Astrocyte of the spinal cord (primary cell): ENCODE measurements around the gene ACO2.

ENCODE experiments used
- DNase-seq: peaks from one replicate; pipeline ENCODE4 v3.0.0; 2011; ENCODE audit warnings: low read depth, low spot score
- H3K4me3 ChIP-seq: 2 replicates; pipeline ENCODE4 v1.5.1; 2011; ENCODE audit warnings: low read depth, mild to moderate bottlenecking, low read length, moderate library complexity
- in situ Hi-C: cut with HindIII; loops from 2 replicates; pipeline ENCODE4 v1.10.0; 2017; ENCODE audit warnings: low sequenced_read_pairs
- TF ChIP-seq, protein P1 (sequence below): IDR thresholded peaks from 2 replicates; pipeline ENCODE4 v1.5.1; 2012; ENCODE audit warnings: low read depth, mild to moderate bottlenecking, low read length, inconsistent platforms

ACO2 gene

DNA sequence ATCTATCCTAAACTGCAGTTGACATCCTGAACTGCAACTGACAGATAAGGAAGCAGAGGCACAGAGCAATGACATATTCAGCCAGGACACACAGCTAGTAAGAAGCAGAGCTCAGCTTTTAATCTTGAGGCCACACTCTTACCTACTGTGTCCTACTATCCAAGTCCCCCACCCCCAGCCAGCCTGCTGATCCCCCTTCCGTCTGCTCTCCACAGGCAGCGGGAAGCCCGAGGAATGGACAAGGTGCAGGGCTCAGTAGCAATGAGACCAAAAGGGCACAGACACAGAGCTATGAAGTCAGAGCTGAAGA, 71.0 kb downstream of the ACO2 start:
- DNase-seq, result no peak
- in situ Hi-C loops, result no loop called here
- no peak overlapping the region for H3K4me3 ChIP-seq
- TF ChIP-seq, protein P1, sequence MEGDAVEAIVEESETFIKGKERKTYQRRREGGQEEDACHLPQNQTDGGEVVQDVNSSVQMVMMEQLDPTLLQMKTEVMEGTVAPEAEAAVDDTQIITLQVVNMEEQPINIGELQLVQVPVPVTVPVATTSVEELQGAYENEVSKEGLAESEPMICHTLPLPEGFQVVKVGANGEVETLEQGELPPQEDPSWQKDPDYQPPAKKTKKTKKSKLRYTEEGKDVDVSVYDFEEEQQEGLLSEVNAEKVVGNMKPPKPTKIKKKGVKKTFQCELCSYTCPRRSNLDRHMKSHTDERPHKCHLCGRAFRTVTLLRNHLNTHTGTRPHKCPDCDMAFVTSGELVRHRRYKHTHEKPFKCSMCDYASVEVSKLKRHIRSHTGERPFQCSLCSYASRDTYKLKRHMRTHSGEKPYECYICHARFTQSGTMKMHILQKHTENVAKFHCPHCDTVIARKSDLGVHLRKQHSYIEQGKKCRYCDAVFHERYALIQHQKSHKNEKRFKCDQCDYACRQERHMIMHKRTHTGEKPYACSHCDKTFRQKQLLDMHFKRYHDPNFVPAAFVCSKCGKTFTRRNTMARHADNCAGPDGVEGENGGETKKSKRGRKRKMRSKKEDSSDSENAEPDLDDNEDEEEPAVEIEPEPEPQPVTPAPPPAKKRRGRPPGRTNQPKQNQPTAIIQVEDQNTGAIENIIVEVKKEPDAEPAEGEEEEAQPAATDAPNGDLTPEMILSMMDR, result no peak

DNA sequence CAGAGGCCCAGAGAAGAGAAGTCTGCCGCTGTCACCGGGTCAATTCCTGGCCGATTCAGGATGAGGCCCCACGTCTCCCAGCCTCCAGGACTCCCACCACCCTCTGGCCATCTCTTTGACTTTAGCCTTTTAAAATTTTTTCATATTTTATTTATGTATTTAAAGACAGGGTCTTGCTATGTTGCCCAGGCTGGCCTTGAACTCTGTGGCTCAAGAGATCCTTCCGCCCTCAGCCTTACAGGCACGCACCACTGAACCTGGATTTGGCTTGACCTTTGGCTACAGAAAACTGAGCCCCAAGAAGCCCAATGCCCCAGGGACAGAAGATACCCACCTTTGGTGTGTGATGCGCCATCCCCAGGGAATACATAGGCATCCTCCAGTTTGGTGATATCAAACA, 71.4 kb downstream of the ACO2 start:
- H3K4me3 ChIP-seq, result no peak overlapping the region
- no peak for DNase-seq
- in situ Hi-C loops, result no loop called here
- TF ChIP-seq, protein P1, result no peak

DNA sequence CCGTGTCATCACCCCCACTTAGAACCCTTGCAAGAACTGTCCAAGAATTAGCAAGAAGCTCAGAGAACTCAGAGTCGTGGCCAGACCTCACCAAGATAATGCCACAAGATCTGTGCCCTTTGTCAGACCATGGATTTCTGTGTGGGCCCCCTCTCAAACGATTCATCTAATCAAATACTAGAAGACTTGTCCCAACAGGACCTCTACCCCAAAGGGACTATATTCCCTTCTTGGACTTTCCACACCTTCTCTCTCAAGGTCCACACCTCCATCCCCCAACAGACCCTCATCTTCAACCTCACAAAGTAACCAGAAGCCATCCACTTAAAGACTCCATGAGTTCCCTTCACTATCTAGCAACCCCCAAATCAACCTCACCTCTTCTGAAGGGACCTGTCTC, 72.6 kb downstream of the ACO2 start:
- TF ChIP-seq, protein P1, result no peak
- in situ Hi-C loops, result no loop called here
- H3K4me3 ChIP-seq, result no peak overlapping the region
- no peak for DNase-seq

DNA sequence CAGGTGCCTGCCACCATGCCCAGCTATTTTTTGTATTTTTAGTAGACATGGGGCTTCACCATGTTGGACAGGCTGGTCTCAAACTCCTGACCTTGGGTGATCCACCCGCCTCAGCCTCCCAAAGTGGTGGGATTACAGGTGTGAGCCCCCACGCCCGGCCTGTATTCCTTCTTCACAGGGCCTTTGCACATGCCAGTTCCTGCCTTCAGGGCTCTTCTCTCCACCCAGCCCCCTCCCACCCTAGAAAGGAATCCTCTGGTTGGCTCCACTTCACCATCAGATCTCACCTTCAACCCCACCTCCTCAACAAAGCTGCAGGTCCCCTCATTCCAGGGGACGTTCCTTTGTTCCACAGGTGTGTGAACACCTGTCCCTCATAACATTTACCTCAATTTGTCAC, 73.3 kb downstream of the ACO2 start:
- in situ Hi-C loops, result no loop called here
- no peak for DNase-seq
- no peak overlapping the region for H3K4me3 ChIP-seq
- TF ChIP-seq, protein P1, result no peak

DNA sequence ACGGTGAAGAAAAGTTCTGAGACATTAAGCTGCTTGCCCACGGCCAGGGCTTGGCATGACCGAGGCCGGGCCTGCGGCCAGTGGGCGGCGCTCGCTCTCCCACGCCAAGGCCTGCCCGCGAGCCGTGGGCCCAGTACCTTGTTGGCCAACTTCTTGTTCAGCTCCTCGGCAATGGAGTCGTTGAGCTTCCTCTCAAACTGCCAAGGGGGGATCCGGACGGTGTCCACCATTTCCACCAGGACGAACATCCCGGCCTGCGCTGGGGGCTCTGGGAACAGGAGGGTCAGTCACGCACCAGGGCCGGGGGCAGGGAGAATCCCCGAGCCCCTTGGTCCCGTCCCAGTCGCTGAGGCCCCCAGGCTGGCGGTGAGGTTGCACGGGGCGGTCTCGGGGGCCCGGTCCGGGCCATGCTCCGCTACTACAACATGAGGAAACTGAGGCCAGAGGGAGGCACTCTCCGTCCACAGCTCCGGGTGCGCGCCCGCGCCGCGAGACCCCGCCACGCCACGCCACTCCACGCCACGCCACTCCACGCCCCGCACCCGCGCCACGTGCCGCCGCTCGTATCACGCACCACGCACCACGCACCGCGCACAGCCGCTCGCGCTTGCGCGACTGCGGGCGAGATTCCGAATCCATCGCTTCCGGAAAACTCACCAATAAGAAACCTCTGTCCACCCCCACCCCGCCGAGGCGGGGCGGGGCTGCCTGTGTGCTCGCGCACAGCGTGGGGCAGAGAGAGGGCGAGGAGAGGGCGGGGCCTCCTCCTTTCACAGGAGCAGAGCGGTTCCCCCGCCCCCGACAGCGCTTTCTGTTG, 75.1 kb downstream of the ACO2 start, which contains the start of gene POLR3H:
TSS of gene POLR3H (minus strand) at position 617 of the 817 bp plus-strand sequence. CDS start at position 248, 369 bp downstream.
- in situ Hi-C loops, result no loop called here
- H3K4me3 ChIP-seq, result peak within 1 kb of the TSS; percentile 89
- TF ChIP-seq, protein P1, result peak; percentile 71
- peak; percentile 99 for DNase-seq

DNA sequence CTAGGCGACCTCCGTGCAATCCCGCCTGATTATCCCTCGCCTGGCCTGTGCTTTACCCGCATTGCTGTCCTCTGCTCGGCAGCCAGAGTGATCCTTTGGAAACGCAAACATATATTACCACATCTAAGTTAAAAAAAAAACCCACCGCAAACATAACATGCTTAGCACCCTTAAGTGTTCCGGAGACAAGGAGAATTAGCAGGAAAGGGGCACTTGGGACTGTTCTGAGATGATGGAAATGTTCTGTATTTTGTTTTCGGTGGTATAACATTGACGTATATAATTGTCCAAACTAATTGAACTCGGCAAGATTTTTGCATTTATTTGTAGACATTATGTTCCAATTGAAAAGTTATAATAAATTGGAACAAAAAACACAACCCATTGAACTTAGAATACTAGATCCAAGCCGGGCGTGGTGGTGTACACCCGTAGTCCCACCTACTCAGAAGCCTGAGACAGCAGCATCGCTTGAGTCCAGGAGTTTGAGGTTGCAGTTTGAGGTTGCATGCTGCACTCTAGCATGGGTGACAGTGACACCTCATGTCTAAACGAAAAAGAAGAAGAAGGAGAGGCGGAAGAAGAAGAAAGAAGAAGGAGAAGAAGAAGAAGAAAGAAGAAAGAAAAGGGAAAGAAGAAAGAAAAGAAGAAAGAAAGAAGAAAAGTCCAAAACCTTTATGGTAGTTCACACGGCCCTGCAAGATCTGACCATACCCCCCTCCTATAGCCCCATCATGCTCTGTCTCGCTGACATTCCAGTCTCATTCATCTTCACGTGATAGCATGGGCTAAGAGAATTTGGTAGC, 76.0 kb downstream of the ACO2 start:
- DNase-seq, result no peak
- TF ChIP-seq, protein P1, result no peak
- in situ Hi-C loops, result no loop called here
- peak overlapping the region; percentile 89 for H3K4me3 ChIP-seq
